Measurements from ENCODE around the gene TMCO4.

DNA sequence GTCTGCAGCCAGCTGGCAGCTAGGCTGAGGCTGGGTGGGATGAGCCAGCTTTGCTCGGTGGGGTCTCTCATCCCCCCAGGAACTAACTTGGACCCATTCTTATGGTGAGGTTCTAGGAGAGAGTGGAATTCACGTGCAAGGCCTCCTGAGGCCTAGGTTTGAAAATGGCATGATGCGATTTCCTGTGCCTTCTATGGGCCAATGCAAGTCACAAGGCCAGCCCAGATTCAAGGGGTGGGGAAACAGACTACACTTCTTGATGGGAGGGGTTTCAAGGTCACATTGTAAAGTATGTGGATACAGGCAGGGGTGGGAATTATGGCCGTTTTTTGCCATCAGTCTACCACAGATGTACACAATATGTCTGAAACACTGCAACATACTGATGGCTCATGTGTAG lies 86.8 kb downstream of the TMCO4 start:
- TF ChIP-seq, protein P1, sequence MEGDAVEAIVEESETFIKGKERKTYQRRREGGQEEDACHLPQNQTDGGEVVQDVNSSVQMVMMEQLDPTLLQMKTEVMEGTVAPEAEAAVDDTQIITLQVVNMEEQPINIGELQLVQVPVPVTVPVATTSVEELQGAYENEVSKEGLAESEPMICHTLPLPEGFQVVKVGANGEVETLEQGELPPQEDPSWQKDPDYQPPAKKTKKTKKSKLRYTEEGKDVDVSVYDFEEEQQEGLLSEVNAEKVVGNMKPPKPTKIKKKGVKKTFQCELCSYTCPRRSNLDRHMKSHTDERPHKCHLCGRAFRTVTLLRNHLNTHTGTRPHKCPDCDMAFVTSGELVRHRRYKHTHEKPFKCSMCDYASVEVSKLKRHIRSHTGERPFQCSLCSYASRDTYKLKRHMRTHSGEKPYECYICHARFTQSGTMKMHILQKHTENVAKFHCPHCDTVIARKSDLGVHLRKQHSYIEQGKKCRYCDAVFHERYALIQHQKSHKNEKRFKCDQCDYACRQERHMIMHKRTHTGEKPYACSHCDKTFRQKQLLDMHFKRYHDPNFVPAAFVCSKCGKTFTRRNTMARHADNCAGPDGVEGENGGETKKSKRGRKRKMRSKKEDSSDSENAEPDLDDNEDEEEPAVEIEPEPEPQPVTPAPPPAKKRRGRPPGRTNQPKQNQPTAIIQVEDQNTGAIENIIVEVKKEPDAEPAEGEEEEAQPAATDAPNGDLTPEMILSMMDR (conservative IDR thresholded peaks at IDR 0.05; ENCODE audit: low read depth, low read length): no peak
- TF ChIP-seq EZH2 (IDR thresholded peaks at IDR 0.05; ENCODE audit: borderline replicate concordance, low read depth, low read length, poor library complexity, severe bottlenecking): no peak

All from A673 (cell line).